SU-DHL-6 (cell line): ENCODE results near the gene COL15A1.

Experiments
- H2AFZ ChIP-seq: fragments of 200-600 bp; sonication (generic); 2 replicates; pipeline ENCODE4 v1.6.1; 2014; ENCODE audit warnings: low read depth, mild to moderate bottlenecking, moderate library complexity, mixed read lengths, antibody characterized with exemption, low read length; ENCODE audit not compliant: severe bottlenecking
- H3F3A ChIP-seq: fragments of 200-600 bp; shearing (Covaris generic); 2 replicates; pipeline ENCODE4 v1.6.0; 2016; ENCODE audit warnings: antibody characterized with exemption, mild to moderate bottlenecking; ENCODE audit not compliant: insufficient read depth
- H3K27ac ChIP-seq: fragments of 200-600 bp; sonication (generic); 2 replicates; pipeline ENCODE4 v1.5.1; 2016; ENCODE audit warnings: low read depth, mild to moderate bottlenecking, low read length, moderate library complexity, mixed read lengths
- H3K27me3 ChIP-seq: fragments of 200-600 bp; sonication (generic), shearing (Covaris generic); 2 replicates; pipeline ENCODE4 v1.6.0; 2014; ENCODE audit warnings: mild to moderate bottlenecking, low read length
- H3K36me3 ChIP-seq: fragments of 200-600 bp; sonication (generic); 2 replicates; pipeline ENCODE4 v1.6.1; 2014; ENCODE audit warnings: mild to moderate bottlenecking, low read length, mixed read lengths
- H3K4me2 ChIP-seq: fragments of 300-600, 200-600 bp; shearing (Covaris generic), sonication (generic); 2 replicates; pipeline ENCODE4 v1.6.0; 2014; ENCODE audit warnings: low read length, low read depth, mild to moderate bottlenecking; ENCODE audit not compliant: poor library complexity, severe bottlenecking
- H3K4me3 ChIP-seq: fragments of 200-600 bp; sonication (generic); 2 replicates; pipeline ENCODE4 v1.5.1; 2014; ENCODE audit warnings: antibody characterized with exemption, low read length, mild to moderate bottlenecking, mixed read lengths; ENCODE audit not compliant: insufficient read depth, poor library complexity, severe bottlenecking
- H3K79me2 ChIP-seq: fragments of 200-600 bp; sonication (generic); 2 replicates; pipeline ENCODE4 v1.6.1; 2014; ENCODE audit warnings: mild to moderate bottlenecking, low read length, moderate library complexity; ENCODE audit not compliant: insufficient read depth
- H3K9ac ChIP-seq: fragments of 200-600 bp; sonication (generic); 2 replicates; pipeline ENCODE4 v1.7.0; 2014; ENCODE audit warnings: mild to moderate bottlenecking, low read length
- H3K9me2 ChIP-seq: fragments of 200-600 bp; sonication (generic); replicated peaks from 2 replicates; pipeline ENCODE4 v1.6.1; 2014; ENCODE audit warnings: low read length; ENCODE audit not compliant: insufficient read depth
- H3K9me3 ChIP-seq: fragments of 200-600 bp; sonication (generic); 2 replicates; pipeline ENCODE4 v1.6.1; 2014; ENCODE audit warnings: low read length, mixed read lengths; ENCODE audit not compliant: insufficient read depth
- H4K20me1 ChIP-seq: fragments of 200-600 bp; sonication (generic); 2 replicates; pipeline ENCODE4 v1.6.1; 2014; ENCODE audit warnings: low read depth, mild to moderate bottlenecking, antibody characterized with exemption, low read length, moderate library complexity, mixed read lengths
- CTCF ChIP-seq: fragments of 200-600 bp; sonication (generic); IDR thresholded peaks from one replicate; pipeline ENCODE4 v1.5.1; 2017; ENCODE audit warnings: antibody characterized with exemption, mild to moderate bottlenecking, low read length, moderate library complexity; ENCODE audit not compliant: insufficient read depth, poor library complexity, severe bottlenecking
- EZH2phosphoT487 ChIP-seq: fragments of 200-600 bp; sonication (generic), shearing (Covaris generic); conservative IDR thresholded peaks from 2 replicates; pipeline ENCODE4 v1.6.1; 2018; ENCODE audit warnings: mild to moderate bottlenecking, antibody characterized with exemption, low read length, moderate library complexity, mixed read lengths

COL15A1 gene

GRCh38 chr9:98917746-98918487 lies 25.8 kb upstream of the COL15A1 start:
- no peaks in the 10 kb centered on the region for H3K79me2 ChIP-seq
- no peaks in the 10 kb centered on the region for H3K36me3 ChIP-seq
- H3K4me2 ChIP-seq = no peak overlapping the region
- H3K9ac ChIP-seq = no peak overlapping the region
- no peaks in the 10 kb centered on the region for H3K27me3 ChIP-seq
- no peak overlapping the region for H3K4me3 ChIP-seq
- no peaks in the 10 kb centered on the region for H4K20me1 ChIP-seq
- no peak overlapping the region for H3K27ac ChIP-seq
- no peak for TF ChIP-seq CTCF
- H2AFZ ChIP-seq = no peak overlapping the region
- no peaks in the 10 kb centered on the region for H3K9me2 ChIP-seq
- H3F3A ChIP-seq = no peaks in the 10 kb centered on the region
- no peaks in the 10 kb centered on the region for H3K9me3 ChIP-seq

DNA sequence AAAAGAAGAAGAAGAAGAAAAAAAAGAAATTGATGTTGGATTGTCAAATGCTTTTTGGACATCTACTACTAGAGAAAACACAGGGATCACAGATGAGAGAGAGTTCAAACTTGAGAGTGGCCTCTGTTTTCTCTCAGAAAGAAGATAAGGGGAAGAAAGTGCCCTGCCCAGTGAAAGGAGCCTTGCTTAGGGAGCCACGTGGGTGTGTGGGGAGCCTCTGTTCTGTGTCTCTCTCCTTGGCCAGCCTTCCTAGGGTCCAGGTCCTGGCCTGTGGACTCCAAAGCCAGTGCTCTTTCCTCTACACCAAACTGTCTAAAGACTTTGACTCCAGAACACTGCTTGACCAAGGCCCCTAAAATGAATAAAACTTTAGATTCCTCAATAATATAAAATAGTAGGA lies 22.0 kb upstream of the COL15A1 start:
- Histone ChIP-seq H3K9ac (no peak overlapping the region), H3K27ac (no peak overlapping the region), H2AFZ (no peak overlapping the region), H3K4me3 (no peak overlapping the region), H3K4me2 (no peak overlapping the region), H3F3A (no peaks in the 10 kb centered on the region), H3K9me3 (no peaks in the 10 kb centered on the region), H3K79me2 (no peaks in the 10 kb centered on the region), H3K27me3 (no peaks in the 10 kb centered on the region), H3K36me3 (no peaks in the 10 kb centered on the region), H4K20me1 (no peaks in the 10 kb centered on the region), H3K9me2 (no peaks in the 10 kb centered on the region)
- TF ChIP-seq EZH2phosphoT487 (no peak), CTCF (no peak)

DNA sequence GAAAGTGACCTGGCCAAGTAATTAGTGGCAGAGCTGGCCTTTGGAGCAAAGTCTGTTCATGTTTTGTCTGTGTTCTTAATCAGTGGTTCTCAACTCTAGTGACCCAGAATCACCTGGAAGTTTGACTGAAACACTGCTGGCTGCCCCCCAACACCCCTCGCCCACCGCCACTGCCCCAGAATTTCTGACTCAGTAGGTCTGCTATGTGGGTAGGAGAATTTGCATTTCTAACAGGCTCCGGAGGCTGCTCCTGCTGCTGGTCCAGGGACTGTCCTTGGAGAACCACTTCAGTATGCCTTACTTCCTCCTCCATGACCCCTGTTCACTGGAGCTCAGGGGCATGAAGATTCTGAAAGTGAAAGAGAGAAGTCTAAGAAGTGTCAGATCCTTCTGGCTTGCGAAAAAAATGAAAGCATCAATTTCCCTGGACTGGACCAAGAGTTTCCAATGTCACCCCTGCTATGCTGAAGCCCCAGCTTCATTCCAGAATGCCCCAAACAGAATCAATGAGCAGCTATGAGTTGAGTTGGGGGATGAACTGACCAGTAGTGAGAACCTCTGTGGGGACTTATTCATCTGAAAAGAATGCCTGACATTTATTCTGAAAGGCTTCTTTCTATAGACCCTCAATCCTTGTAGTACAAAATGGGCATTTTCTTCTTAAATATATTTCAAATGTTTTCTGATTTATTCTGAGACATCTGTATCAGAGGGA lies 20.8 kb upstream of the COL15A1 start:
- Histone ChIP-seq H3K9ac (no peak overlapping the region), H3K4me3 (no peak overlapping the region), H3K9me2 (no peaks in the 10 kb centered on the region), H3K79me2 (no peaks in the 10 kb centered on the region), H3K27ac (no peak overlapping the region), H3K4me2 (no peak overlapping the region), H3F3A (no peaks in the 10 kb centered on the region), H3K27me3 (no peaks in the 10 kb centered on the region), H2AFZ (no peak overlapping the region), H3K36me3 (no peaks in the 10 kb centered on the region), H3K9me3 (no peaks in the 10 kb centered on the region), H4K20me1 (no peaks in the 10 kb centered on the region)
- TF ChIP-seq CTCF (no peak), EZH2phosphoT487 (no peak)
